ENCODE data around the gene CHAT.

GRCh38 chr10:49655099-49655498 lies 41.3 kb downstream of the CHAT start:
- TF ChIP-seq CTCF (tag by site-specific recombination; IDR thresholded peaks at IDR 0.05) (no peak), ZBTB26 (tag by site-specific recombination; optimal IDR thresholded peaks at IDR 0.05) (no peak), ATF2 (tag by site-specific recombination; IDR thresholded peaks at IDR 0.05; ENCODE audit: low read depth) (no peak), ZFP3 (tag by site-specific recombination; IDR thresholded peaks at IDR 0.05; ENCODE audit: low read depth) (no peak), SCRT1 (tag by site-specific recombination; IDR thresholded peaks at IDR 0.05; ENCODE audit: borderline replicate concordance) (no peak), ZNF354C (tag by site-specific recombination; IDR thresholded peaks at IDR 0.05; ENCODE audit: borderline replicate concordance, low read depth) (no peak), ZBTB1 (tag by site-specific recombination; IDR thresholded peaks at IDR 0.05) (no peak)
